GDM1 (cell line): Measurements from ENCODE around the gene TCF7.
A peak's percentile ranks its signal among the peaks of the same experiment; 100 is the strongest.

Source experiments
- DNase-seq: peaks from one replicate; lab custom pipeline; 2025; lab: John Stamatoyannopoulos, UW

The TCF7 gene

DNA sequence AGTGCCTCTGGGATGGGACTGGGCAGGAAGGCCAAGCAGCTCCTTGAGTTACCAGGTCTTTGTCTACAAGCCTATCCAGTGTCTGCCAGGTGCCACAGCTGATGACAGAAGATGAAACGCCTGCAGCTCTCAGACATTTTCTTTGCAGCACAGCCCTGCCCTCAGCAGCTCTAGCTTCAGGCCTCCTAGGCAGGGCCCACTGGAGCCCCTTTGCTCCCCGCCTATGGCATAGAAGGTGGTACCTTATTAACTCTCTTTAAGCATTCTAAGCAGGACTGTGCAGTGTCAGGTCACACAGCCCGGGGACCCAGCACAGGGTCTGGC, 63.6 kb downstream of the TCF7 start:
- DNase-seq, result no peak

DNA sequence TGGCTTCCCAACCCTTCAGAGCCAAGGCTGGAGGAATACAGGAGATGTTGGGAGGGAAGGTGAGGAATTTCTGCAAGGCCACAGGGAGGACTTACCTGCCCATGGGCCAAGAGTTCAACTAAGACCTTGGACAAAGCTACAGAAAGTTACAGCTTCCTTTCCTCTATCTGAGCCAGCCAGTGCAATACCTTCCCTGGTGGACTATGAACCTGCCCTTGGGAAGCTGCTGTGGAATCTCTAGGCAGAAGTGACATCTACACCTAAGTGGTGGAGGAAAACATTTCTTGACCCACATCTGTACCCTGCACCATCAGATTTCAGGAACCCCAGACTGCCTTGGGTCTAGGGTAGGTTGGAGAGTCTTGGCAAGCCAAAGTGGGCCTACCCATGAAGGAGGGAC, 69.0 kb downstream of the TCF7 start:
- DNase-seq, result no peak

DNA sequence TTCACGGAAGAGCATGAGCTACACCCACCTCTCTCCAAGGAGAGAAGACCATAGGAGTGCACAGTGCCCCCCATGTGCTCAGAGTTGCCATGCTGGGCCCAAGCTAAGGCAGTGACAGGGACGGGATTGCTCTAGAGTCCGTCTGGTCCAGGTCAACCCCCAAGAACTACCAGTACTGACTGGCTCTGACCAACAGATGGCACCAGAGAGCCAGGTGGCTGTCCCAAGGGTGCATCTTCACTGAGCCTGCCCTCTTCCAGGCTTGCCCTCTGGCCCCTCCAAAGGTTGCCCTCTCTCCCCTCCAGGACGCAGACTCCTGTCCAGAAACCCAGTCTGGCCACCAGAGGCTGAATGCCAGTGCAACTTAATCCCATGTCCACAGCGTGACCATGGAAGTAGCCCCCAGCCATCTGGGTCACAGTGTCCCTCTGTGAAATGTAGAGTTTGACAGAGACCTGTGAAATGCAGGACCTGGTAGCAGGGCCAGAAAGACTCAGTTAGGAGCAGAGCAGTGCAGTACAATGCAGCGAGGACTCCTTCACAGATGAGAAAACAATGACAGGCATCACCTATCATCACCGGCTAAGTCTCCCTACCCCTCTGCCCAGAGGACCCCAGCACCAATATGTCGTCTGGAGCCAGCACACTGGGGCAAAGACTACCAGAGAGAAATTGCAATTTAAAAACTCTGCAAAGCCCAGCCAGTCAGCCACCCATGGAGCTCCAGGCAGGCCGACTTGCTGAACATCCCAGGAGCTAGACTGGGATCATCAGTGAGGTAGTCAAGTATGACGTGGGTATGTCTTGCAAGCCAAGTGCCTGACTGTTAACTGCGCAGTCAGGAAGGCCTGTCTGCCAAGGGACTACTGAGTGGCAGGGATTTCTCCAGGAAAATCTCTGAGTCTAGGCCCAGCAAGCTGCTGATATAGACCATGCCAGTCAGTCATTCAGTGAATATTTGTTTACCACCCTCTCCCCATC, 70.0 kb downstream of the TCF7 start:
- DNase-seq, result peak; percentile 43

DNA sequence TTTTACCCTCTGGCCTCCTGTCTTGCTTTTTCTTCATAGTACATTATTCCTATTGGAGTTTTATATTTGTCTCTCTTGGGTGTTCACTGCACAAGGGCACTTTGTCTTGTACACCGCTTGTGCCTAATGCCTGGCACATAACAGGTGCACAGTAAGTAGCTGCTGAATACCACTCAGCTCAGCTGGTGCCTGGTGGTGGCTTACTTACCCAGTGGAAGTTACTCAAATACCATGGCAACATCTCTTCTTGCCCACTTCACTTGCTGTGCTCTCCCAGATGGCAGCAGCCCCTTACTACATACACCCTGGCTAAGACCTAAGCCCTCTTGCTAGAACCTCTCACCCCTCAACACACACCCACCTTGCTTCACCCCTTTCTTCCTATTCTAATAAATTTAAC, 73.6 kb downstream of the TCF7 start:
- no peak for DNase-seq

DNA sequence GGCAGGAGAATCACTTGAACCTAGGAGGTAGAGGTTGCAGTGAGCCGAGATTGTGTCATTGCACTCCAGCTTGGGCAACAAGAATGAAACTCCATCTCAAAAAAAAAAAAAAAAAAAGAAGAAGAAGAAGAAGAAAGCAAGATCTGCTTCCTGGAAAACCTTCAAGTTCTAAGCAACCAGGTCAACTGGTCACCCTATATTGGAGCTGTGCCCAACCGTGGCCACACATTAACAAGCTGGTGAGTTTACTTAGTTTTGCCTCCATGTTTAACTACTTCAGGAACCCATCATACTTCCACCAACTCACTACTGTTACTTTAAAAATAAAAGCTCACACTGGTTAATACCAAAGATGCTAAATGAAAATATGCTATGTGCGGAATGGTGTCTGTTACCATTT, 74.5 kb downstream of the TCF7 start:
- DNase-seq, result no peak

DNA sequence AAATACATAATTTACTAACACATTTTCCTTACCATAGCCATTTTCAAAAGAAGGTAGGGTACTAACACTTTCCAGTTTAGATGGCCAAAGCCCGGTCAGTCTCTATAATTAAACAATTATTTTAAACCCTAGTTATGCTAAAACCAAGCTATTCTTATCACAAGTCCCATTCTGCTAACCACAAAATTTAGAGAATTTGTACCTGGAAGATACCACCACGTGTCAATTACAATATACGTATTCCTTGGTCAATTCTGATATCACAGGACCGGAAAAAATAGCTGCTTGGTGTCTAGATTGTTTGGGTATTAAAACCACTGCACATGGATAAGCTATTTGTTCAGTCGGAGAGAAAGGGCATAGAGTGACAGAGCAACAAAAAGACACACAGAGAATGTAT, 81.2 kb downstream of the TCF7 start:
- DNase-seq, result no peak
